IPS-20b (cell line): Measurements from ENCODE around the gene TLE1.
A peak's percentile ranks its signal among the peaks of the same experiment; 100 is the strongest.

Source experiments
- H3K27ac ChIP-seq: one replicate; pipeline ENCODE4 v1.5.1; 2013; ENCODE audit warnings: low read length
- H3K27me3 ChIP-seq: 2 replicates; pipeline ENCODE4 v1.6.1; 2013; ENCODE audit warnings: mild to moderate bottlenecking, low read length, inconsistent platforms; ENCODE audit not compliant: insufficient read depth
- H3K36me3 ChIP-seq: 2 replicates; pipeline ENCODE4 v1.6.1; 2013; ENCODE audit warnings: low read depth, mild to moderate bottlenecking, inconsistent platforms, low read length, moderate library complexity; ENCODE audit not compliant: insufficient read depth
- H3K4me1 ChIP-seq: 2 replicates; pipeline ENCODE4 v1.6.1; 2013; ENCODE audit warnings: mild to moderate bottlenecking, control low read depth, inconsistent platforms, low read length, moderate library complexity; ENCODE audit not compliant: insufficient read depth
- H3K4me3 ChIP-seq: 2 replicates; pipeline ENCODE4 v1.5.1; 2013; ENCODE audit warnings: mild to moderate bottlenecking, low read length, inconsistent platforms
- H3K9ac ChIP-seq: 2 replicates; pipeline ENCODE4 v1.6.1; 2013; ENCODE audit warnings: low read depth, mild to moderate bottlenecking, inconsistent platforms, low read length, moderate library complexity
- H3K9me3 ChIP-seq: 2 replicates; pipeline ENCODE4 v1.6.1; 2013; ENCODE audit warnings: mild to moderate bottlenecking, low read depth, low read length, inconsistent platforms; ENCODE audit not compliant: insufficient read depth

The TLE1 gene

DNA sequence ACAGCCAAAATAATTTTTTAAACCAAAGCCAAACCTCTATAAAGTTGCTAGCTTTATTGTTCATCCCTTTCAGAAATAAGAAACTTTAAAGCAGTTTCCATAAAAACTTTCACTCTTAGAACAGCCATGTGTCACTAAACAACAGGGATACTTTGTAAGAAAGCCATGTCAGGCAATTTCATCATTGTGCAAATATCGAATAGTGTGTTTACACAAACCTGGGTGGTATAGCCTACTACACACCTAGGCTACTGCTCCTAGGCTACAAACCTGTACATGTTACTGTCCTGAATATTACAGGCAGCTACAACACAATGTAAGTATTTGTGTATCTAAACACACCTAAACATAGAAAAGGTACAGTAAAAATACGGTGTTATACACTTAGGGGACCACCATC is 59.9 kb downstream of the TLE1 start:
- Histone ChIP-seq H3K9me3 (no peaks in the 10 kb centered on the region), H3K27ac (no peak overlapping the region), H3K4me1 (peaks cover 13% of the 10 kb centered on the region; the same call in 1 of the 2 replicates), H3K36me3 (peaks cover 68% of the 10 kb centered on the region), H3K4me3 (no peak overlapping the region), H3K27me3 (no peaks in the 10 kb centered on the region), H3K9ac (no peak overlapping the region)

DNA sequence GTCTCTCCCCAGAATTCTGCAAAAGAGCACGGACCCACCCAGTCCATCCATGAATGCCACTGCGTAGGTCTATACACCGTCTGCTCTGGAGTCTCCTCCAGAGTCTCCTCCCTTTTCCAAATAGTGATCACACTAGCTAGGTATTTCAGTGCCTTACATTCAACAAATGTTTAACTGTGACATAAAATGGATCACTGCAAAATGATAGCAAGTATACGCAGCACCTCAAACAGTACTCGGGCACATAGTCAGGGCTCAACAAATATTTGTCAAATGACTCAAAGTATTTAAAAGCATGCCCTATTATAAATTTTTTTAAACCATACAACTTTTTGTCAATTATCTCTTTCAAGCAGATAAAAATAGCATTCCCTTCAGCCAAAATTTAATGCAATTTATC is 60.5 kb downstream of the TLE1 start:
- no peak overlapping the region for H3K9ac ChIP-seq
- H3K9me3 ChIP-seq: no peaks in the 10 kb centered on the region
- H3K4me3 ChIP-seq: no peak overlapping the region
- H3K36me3 ChIP-seq: peaks cover 63% of the 10 kb centered on the region
- no peaks in the 10 kb centered on the region for H3K27me3 ChIP-seq
- H3K4me1 ChIP-seq: peaks cover 18% of the 10 kb centered on the region; the same call in 1 of the 2 replicates
- no peak overlapping the region for H3K27ac ChIP-seq

DNA sequence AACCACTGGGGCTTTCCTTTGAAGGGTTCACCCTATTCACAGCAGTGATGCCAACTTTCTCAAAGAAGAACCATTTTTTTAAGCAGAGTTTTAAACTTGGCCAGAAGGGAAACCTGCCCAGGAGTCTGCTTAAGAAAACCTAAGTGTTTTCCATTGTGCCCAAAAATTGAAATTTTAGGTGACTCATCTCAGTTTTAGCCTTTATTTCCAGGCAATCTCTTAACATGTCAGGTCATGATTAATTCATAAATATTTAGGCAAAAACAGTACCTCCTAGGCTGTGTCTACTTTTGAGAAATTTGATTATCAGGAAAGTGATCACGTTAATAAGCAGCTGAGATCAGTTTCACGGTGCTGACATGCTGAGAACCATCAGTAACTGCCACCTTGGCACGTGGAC is 61.9 kb downstream of the TLE1 start:
- peaks cover 30% of the 10 kb centered on the region; the same call in 1 of the 2 replicates for H3K4me1 ChIP-seq
- H3K27ac ChIP-seq: no peak overlapping the region
- H3K36me3 ChIP-seq: peaks cover 50% of the 10 kb centered on the region
- no peaks in the 10 kb centered on the region for H3K9me3 ChIP-seq
- no peaks in the 10 kb centered on the region for H3K27me3 ChIP-seq
- no peak overlapping the region for H3K4me3 ChIP-seq
- H3K9ac ChIP-seq: no peak overlapping the region

DNA sequence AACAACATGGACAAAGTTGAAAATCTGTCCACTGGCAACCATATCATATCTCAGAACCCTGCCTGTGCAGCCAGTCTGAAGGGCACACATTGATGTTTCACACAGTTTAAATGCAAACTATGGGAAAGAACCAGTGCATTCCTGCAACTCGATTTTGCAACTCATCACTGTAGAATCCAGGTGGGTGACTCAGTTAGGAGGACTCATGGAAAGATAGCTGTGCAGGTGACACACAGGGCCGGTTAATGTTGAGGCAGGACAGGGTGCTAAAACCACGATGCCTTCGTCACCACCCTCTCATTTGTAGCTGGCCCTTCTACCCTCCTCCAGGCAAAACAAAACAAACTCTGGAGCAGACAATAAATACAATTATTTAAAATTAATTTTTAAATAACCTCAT is 62.8 kb downstream of the TLE1 start:
- H3K9ac ChIP-seq: no peak overlapping the region
- no peaks in the 10 kb centered on the region for H3K9me3 ChIP-seq
- H3K36me3 ChIP-seq: peaks cover 40% of the 10 kb centered on the region; the same call in 1 of the 2 replicates
- H3K4me3 ChIP-seq: no peak overlapping the region
- peaks cover 40% of the 10 kb centered on the region; the same call in 1 of the 2 replicates for H3K4me1 ChIP-seq
- H3K27me3 ChIP-seq: no peaks in the 10 kb centered on the region
- H3K27ac ChIP-seq: no peak overlapping the region

DNA sequence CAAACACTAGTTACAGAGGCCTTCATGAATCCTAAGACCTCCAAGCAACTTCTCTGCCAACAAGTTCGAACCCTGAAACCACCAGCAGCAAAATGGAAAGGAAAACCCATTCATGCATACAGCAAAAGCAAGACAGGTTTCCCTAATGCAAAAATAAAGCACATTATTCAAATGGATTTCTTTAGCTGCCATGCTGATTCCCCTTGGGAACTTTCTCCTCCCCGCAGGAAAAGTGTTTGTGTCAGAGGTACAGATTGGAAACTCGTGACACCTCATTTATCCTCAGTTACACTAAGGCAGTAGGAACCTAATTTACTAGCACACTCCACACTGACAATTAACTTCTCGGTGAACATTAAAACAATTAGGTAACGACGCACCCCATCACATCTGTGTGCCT is 63.4 kb downstream of the TLE1 start:
- H3K27ac ChIP-seq: no peak overlapping the region
- H3K4me1 ChIP-seq: peaks cover 45% of the 10 kb centered on the region; the same call in 1 of the 2 replicates
- H3K27me3 ChIP-seq: no peaks in the 10 kb centered on the region
- H3K36me3 ChIP-seq: peaks cover 35% of the 10 kb centered on the region; the same call in 1 of the 2 replicates
- H3K9ac ChIP-seq: no peak overlapping the region
- no peak overlapping the region for H3K4me3 ChIP-seq
- no peaks in the 10 kb centered on the region for H3K9me3 ChIP-seq

DNA sequence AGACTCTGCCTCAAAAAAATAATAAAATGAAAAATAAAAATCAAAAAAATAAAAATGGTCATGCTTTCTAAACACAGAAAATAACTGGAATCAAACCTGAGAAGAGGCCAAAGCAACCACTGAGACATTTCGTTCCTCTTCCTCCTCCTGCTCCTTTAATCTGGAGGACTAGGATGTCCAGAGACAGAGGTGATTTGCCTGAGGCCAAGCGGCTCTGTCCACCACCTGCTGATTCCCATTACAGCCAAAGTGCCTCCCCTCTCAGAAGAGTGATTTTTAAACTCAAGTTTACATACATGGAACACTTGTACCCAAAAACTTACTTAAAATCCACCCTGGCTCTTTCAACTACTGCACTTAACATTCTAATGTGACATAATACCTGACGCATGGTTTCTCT is 65.6 kb downstream of the TLE1 start:
- H3K36me3 ChIP-seq: peaks cover 38% of the 10 kb centered on the region
- no peaks in the 10 kb centered on the region for H3K9me3 ChIP-seq
- no peak overlapping the region for H3K4me3 ChIP-seq
- peaks cover 47% of the 10 kb centered on the region for H3K4me1 ChIP-seq
- H3K9ac ChIP-seq: no peak overlapping the region
- H3K27ac ChIP-seq: no peak overlapping the region
- no peaks in the 10 kb centered on the region for H3K27me3 ChIP-seq

DNA sequence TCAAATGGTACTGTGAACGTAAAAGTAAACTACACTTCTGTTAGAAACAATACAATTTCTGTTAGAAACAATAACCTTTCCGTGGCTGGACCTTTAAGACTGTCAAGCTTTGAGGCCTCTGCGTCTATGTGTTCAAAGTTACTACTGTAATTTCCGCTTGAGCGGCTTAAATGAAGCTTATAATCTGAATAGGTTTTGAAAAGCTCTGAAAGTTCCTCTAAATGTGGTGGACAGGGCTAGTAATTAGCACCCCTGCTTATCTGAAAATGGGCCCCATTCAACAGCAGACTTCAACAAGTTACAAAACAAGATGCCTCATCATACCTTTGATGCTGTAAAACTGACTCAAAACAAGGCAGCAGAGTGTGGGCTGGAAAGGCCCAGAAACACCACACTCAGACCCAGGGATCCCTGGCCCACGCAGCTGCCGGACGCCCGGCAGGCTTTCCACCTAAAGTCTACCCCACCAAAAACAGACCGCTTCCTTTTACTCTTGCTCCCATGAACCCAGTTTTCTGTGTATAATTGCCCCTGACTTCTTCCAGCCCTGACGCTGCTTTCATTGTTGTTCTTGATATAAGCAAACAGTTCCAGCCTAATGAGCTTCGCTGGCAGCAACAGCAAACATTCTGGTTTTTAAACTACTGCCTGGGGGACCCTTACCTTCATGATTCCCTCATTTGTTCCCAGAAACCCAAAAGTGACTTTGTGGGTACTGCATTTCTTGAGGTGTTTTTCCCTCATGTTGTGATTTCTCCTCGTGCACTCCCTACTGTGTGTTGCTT is 66.7 kb downstream of the TLE1 start:
- no peak overlapping the region for H3K9ac ChIP-seq
- no peaks in the 10 kb centered on the region for H3K27me3 ChIP-seq
- H3K4me3 ChIP-seq: no peak overlapping the region

DNA sequence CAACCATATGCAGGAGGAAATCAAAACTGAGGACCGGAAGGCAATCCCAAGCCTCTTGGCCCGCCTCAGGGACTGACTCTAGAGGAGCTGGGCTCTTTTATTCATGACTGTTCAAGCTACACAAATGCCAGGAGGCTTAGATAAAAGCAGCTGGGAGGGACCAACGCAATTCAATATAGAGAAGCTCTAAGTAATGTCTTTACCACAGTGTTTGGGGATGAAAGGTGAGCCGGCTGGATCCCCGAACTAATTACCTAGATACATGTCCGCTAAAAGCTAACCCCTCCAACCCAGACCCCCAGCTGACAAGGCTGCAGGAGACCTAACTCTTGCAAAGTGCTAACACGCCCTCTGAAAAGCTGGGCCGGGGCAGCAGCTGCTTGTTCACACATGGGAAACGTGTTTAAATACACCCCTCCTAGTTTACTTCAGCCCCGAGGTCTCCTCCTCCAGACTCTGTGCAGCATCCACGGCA is 67.5 kb downstream of the TLE1 start:
- Histone ChIP-seq H3K4me1 (peaks cover 43% of the 10 kb centered on the region), H3K27ac (no peak overlapping the region), H3K9me3 (no peaks in the 10 kb centered on the region), H3K4me3 (peak overlapping the region; percentile 12; the same call in 1 of the 2 replicates), H3K27me3 (no peaks in the 10 kb centered on the region), H3K9ac (peak overlapping the region; percentile 15; the same call in 1 of the 2 replicates), H3K36me3 (peaks cover 37% of the 10 kb centered on the region)

More for the DNA sequence above, 66.7 kb downstream of the TLE1 start:
- Histone ChIP-seq H3K27ac (no peak overlapping the region), H3K36me3 (peaks cover 40% of the 10 kb centered on the region), H3K9me3 (no peaks in the 10 kb centered on the region), H3K4me1 (peaks cover 47% of the 10 kb centered on the region)

DNA sequence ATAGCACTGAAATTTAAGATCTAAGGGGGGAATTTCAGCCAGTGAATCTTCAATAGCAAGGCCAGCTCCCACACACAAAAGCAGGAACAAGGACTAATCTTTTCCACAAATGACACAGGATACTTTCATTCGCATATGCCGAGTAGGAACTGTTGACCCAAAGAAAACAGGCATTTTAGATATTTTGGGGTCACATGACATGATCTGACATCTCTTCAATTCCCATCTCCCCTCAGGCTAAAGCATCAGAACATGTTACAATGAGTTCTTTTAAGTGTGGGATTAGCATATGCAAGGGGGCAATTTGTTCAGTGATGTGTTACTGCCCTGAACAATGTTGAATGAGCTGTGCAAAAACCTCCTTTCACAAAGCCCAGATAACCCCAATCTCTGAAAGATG is 68.2 kb downstream of the TLE1 start:
- Histone ChIP-seq H3K4me3 (peak overlapping the region; percentile 12; the same call in 1 of the 2 replicates), H3K27me3 (no peaks in the 10 kb centered on the region), H3K9me3 (no peaks in the 10 kb centered on the region), H3K36me3 (peaks cover 44% of the 10 kb centered on the region), H3K9ac (no peak overlapping the region), H3K27ac (no peak overlapping the region), H3K4me1 (peaks cover 43% of the 10 kb centered on the region)

DNA sequence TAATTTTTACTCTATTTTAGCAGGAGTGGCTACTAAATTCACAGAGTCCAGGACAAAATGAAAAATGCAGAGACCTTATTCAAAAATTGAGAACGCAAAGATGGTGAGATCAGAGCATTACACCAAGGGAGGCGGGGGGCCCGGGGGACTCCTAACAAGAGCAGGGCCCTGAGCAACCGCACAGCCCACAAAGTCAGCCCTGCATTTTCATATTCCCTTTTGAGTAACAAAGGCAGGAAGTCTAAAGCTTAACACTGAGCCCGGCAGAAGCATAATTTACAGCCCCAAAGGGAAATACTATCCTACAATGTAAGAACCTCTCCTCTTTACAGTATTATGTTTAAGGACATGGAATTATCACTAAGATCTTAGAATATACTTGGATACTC is 69.4 kb downstream of the TLE1 start:
- no peak overlapping the region for H3K9ac ChIP-seq
- no peak overlapping the region for H3K27ac ChIP-seq

DNA sequence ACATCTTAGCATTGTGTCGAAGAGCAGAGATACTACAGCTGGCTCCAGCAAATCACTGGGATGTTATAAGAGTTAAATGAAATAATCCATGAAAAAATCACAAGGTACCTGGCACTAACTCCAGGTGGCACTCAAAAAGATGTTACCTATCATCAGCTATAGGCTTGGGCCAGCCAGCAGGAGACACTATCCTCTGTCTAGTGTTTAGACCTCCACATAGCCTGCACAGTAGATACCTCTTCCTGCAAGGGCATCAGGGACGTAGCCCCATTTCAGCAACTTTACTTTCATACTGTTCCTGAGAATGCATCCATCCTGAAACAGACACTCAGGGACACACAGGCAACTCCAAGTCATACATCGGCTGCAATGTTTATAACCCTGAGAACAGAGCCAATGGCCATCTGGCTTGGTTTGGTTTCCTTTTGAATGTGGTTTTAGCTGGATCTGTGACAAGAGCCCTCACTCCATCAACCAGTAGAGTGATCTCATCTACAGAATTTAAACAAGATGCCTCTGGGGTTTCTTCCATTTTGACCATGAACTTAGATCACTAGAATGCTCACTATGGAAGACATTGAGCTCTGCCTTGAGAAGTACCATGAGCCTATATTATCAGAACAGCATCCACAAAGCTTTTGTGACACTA is 69.9 kb downstream of the TLE1 start:
- peaks cover 59% of the 10 kb centered on the region for H3K36me3 ChIP-seq
- H3K27ac ChIP-seq: no peak overlapping the region
- no peak overlapping the region for H3K4me3 ChIP-seq
- H3K27me3 ChIP-seq: no peaks in the 10 kb centered on the region
- no peaks in the 10 kb centered on the region for H3K9me3 ChIP-seq
- H3K9ac ChIP-seq: no peak overlapping the region
- peaks cover 37% of the 10 kb centered on the region for H3K4me1 ChIP-seq

More for the DNA sequence above, 69.4 kb downstream of the TLE1 start:
- H3K4me3 ChIP-seq: no peak overlapping the region
- H3K4me1 ChIP-seq: peaks cover 40% of the 10 kb centered on the region
- no peaks in the 10 kb centered on the region for H3K9me3 ChIP-seq
- no peaks in the 10 kb centered on the region for H3K27me3 ChIP-seq
- H3K36me3 ChIP-seq: peaks cover 55% of the 10 kb centered on the region

DNA sequence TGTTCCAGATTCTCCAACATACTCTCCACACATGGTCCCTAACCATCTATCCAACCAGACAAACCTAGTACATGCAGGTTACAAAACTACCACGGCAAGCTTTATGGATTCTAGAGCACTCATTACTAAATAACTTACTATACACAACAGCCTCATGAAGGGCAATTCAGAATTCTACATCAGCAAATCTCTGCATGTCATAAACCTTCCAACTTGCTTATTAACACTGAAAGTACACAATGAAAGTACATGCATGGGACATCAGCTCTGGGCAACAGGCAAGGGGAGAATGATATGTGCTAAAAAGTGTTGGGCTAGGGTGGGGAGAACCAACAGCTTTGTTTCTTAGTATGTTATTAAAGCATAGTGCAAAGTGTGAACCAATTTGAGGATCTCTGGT is 70.4 kb downstream of the TLE1 start:
- H3K27ac ChIP-seq: no peak overlapping the region
- no peaks in the 10 kb centered on the region for H3K9me3 ChIP-seq
- no peak overlapping the region for H3K4me3 ChIP-seq
- H3K27me3 ChIP-seq: no peaks in the 10 kb centered on the region
- H3K4me1 ChIP-seq: peaks cover 31% of the 10 kb centered on the region
- H3K36me3 ChIP-seq: peaks cover 64% of the 10 kb centered on the region
- no peak overlapping the region for H3K9ac ChIP-seq
